Caki2 (cell line): ENCODE measurements around the gene NLGN3. TPM values are rescaled to one million over a fixed set of nuclear protein-coding genes. Genes with fewer than 3 reads are reported as not detected.
A peak's percentile ranks its signal among the peaks of the same experiment; 100 is the strongest.

Source experiments
- DNase-seq: peaks from one replicate; pipeline ENCODE4 v3.0.0-alpha.2; 2015; ENCODE audit warnings: low read depth
- in situ Hi-C: cut with HindIII; loops from 2 replicates; pipeline ENCODE4 v1.10.0; 2016; ENCODE audit warnings: low sequenced_read_pairs, low pct_unique_long_range_greater_than_20kb, mixed read lengths
- total RNA-seq: library from RNA; depleted of rRNA; stranded (reverse); fragments of >200 nt; shearing (Covaris generic); gene quantifications from 2 replicates; pipeline ENCODE4 v1.2.3, GENCODE V29; 2014; ENCODE audit warnings: low replicate concordance

The NLGN3 gene
- total RNA-seq, 1 experiment from 2014 or later = 0.20 TPM

DNA sequence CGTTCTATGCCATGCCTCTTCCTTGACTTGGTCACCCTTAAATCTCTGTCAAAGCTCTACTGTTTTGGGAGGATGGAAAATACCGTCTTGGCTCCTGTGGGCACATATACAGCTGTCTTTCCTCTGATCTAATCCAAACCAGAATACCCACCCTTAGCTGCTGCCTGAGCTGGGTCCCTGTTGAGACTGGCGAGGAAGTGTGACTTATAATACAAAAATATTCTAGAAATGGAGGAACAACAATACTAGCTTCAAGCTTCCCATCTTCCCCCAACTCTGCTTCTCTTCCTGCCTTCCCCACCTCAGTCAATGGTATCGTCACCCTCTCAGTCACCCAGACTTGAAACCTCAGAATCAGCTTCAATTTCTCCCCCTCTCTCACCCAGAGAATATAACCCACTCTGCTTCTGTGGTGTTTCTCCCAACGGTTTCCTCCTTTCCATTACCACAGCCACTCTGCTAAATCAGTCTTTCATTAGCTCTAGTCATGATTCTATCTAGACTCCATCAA, 32.7 kb upstream of the NLGN3 start:
- no peak for DNase-seq
- in situ Hi-C loops = no loop called here

DNA sequence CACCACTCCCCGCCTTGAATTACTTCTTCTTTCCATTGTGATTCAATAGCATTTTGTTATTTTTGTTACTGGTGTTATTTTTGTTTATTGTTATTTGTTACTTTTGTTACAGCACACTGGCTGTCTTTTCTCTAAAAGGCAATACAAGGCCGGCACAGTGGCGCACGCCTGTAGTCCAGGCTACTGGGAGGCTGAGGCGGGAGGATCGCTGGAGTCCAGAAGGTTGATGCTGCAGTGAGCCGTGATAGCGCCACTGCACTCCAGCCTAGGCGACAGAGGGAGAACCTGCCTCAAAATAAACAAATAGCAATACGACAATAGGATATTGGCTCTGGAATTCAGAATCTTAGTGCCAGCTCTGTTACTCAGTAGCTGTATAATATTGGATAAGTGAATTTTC, 27.3 kb upstream of the NLGN3 start:
- DNase-seq = no peak
- in situ Hi-C loops = no loop called here

DNA sequence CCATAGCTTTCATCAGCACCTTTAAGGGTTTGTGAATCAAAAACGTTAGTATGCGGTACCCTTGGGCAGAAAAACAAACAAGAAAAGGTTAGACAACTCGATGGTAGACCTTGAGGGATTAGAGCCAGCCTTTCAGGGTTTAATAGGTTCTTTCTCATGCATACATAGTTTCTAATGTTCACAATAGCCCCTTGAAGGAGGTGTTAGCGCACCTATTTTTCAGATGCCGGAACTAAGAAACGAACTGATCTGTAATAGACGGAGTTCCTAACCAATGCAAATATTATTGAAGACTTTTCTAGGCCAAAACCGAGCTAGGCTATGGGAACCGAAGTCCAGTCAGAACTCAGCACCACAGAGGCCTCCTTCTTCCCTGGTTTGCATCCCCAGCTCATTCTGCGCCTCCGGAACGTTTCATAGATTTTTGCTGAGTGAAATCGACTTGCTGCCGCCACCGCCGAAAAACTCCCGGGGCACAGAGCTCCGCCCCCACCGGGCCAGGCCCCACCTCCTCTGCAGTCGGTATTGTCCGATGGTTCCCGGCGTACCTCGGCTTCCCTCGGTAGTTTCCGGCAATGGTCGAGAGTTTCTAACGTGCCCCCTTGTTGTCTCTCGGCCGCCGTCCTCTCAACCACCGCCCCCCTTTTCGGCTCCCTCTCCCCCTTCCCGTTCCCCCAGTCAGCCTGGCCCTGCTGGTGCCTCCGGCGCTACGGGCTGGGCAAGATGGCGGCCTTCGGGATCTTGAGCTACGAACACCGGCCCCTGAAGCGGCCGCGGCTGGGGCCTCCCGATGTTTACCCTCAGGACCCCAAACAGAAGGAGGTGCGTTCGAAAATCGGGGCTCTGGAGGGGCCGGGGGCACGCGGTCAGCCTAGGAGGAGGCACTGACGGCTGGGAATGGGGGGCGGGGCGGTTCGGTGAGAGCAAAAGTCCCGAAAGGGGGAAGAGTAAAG, 26.3 kb upstream of the NLGN3 start, which contains the start of gene MED12:
Gene MED12, plus strand, starts transcription at position 565 of the 953 bp plus-strand sequence. Its CDS starts 159 bp downstream, at position 724.
- in situ Hi-C loops = no loop called here
- DNase-seq = peak; percentile 45

DNA sequence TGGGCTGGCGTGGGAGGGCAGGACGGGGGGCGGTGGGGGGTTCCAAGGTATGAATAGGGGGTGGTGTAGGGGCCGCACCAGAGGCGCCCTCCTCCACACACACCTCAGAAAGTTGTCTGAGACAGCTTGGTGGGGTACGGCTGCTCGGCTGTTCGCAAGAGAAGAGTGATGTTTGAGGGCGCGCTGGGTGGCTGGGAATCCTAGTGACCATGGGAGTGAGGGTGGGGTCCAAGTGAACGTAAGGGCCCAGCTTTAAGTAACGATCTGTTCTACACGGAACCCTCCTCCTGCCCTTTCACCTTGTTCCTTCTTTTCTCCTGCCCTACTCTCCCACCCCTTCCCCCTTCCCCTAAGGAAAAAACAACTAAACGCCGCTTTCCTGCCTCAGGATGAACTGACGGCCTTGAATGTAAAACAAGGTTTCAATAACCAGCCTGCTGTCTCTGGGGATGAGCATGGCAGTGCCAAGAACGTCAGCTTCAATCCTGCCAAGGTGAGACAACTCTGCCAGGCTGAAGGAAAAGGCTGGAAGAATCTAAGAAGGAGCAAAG, 25.6 kb upstream of the NLGN3 start:
- in situ Hi-C loops = no loop called here

DNA sequence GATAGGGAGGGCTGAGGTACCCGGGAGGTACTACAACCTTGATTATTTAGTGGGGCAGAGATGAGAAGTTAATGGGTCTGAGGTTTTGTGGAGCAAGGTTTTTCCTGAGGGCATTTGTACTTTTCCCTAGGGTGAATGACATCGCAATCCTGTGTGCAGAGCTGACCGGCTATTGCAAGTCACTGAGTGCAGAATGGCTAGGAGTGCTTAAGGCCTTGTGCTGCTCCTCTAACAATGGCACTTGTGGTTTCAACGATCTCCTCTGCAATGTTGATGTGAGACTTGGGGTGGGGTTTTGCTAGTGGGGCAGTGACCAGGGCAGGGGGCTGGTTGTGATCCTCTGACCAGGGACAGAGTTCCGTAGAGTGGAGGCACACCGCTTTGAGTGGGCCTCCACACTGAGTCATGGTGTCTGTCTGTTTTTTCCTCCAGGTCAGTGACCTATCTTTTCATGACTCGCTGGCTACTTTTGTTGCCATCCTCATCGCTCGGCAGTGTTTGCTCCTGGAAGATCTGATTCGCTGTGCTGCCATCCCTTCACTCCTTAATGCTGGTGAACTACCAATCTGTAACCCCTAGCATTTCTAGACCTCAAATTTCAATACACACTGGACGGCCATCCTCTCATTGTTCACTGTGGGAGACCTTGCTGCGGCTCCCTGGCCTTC, 16.3 kb upstream of the NLGN3 start:
- in situ Hi-C loops = no loop called here
- peak; percentile 45 for DNase-seq

More for the DNA sequence above, 25.6 kb upstream of the NLGN3 start:
- DNase-seq = no peak

DNA sequence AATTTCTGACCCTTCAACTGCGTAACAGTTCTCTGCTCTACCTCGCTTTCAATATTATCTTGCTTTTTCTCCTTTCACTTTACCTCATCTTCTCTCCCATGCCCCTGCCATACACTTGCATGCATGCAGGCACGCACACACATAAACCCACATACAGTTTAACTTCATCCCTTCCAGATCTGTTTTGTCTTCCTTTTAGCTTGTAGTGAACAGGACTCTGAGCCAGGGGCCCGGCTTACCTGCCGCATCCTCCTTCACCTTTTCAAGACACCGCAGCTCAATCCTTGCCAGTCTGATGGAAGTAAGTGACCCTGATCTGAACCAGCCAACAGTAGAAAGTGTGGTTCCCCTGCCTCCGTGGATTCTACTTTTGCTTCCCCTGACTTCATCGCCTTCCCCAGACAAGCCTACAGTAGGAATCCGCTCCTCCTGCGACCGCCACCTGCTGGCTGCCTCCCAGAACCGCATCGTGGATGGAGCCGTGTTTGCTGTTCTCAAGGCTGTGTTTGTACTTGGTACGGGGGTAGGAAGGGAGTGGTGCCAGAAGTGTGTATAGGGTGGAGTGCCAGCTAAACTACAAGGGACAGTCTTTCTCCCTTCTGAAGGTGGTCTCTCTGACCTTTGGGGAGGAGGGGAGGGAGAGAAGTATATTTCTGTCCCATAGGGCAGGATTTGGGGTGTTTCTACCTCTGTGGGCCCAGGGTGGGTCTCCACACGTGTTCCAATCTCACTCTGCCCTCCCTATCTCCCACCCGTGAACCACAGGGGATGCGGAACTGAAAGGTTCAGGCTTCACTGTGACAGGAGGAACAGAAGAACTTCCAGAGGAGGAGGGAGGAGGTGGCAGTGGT, 15.5 kb upstream of the NLGN3 start:
- peak; percentile 23 for DNase-seq
- in situ Hi-C loops = no loop called here

DNA sequence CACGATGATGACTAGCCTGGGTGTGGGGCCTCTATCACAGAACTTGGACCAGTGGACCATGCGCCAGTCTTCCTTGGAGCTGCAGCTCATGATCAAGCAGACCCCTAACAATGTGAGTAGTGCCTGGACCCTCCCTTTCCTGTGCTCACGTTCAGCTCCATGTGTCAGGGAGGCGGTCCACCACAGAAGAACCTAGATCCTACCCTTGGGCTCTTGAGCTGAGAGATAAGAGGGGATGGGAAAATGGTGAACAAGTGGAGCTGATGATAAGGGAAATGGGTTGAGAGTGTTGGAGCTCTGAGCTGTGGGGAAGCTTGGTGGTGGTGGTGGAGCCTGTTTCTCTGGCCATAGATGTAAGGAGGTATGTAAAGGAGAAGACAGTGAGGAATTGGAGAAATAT, 13.1 kb upstream of the NLGN3 start:
- no peak for DNase-seq
- in situ Hi-C loops = no loop called here

DNA sequence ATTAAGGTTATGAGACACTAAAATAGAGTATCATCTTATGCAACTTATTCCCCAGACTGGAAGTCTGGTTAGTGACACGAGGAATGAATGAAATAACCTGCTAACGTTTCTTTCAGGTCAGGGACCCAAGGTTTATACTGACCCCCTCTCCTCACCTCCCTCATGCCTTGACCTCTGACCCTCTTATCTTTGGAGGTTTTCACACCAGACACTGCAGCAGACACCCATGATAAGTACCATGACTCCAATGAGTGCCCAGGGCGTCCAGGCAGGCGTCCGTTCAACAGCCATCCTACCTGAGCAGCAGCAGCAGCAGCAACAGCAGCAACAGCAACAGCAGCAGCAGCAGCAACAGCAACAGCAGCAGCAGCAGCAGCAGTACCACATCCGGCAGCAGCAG, 4.2 kb upstream of the NLGN3 start:
- DNase-seq = no peak
- in situ Hi-C loops = no loop called here

DNA sequence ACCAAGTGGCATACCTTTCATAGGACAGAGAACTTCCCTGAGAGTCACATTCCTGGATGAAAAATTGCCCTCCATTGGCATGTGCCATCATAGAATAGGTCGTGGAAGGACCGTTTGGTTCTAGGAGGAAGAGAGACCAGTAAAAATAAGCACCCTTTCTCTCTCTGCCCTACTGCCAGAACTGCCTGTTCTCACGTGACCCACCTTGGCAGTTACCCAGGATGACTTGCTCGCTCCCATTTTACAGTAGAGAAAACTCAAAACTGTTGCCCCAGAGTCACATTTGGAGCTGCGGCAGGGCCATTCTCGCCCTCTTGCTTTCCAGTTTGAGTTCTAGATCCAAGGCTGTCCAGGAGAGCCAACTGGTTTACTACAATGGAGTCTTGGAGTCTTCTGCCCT, 1.1 kb upstream of the NLGN3 start:
- in situ Hi-C loops = no loop called here
- no peak for DNase-seq

DNA sequence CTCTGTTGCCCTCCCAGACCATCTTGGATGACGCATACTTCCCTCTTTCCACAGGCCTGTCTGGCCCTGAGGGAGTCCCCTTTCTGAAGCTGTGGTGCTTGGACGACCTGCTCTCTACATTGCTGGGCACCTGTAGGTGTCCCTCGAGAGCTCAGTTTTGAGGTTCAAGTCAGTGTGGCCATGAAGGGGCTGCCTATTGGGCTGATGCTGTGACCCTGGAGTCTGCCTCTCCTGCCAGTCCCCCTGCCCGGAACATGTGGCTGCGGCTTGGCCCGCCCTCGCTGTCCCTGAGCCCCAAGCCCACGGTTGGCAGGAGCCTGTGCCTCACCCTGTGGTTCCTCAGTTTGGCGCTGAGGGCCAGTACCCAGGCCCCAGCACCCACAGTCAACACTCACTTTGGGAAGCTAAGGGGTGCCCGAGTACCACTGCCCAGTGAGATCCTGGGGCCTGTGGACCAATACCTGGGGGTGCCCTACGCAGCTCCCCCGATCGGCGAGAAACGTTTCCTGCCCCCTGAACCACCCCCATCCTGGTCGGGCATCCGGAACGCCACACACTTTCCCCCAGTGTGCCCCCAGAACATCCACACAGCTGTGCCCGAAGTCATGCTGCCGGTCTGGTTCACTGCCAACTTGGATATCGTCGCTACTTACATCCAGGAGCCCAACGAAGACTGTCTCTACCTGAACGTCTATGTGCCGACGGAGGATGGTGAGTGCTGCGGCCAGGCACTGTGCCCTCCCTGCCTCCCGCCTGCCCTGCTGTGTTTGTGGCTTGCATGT, 3.0 kb downstream of the NLGN3 start:
- in situ Hi-C loops = no loop called here
- DNase-seq = no peak

DNA sequence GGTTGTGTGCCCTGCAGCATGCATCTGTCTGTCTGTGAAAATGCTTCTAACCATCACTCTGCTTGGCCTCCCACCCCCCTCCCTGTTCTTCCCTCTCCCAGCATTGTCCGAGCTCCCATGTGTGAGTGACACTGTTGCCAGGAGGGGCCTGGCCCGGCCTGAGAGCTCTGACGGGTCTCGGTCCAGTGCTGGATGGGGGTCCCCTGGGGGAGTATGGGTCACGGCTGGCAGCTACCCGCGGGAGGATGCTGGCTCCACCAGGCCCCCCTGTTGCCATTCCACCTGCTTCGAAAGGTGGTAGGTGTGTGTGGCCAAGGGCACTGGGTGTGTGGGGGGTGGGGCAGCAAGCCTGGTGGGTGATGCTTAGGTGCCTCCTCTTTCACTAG, 3.6 kb downstream of the NLGN3 start:
- DNase-seq = no peak
- in situ Hi-C loops = no loop called here

DNA sequence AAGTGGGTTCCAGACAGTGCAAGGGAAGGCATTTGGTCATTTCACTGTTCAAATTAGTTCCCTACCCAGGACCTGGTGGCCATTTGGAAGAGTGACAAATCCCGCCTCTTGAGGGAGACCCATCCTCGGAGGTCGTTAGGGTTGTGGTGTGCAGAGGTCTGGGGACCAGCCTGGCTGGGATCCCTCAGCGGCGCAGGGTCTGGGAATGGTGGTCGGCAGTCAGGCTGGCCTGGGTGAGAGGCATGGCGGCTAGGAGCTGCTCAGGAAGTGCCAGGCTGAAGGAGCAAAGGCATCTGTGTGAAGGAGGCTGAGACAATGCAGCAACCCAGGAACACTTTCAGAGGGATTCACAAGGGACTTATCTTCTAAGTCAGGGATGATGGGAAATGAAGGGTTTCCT, 6.7 kb downstream of the NLGN3 start:
- no peak for DNase-seq
- in situ Hi-C loops = no loop called here

DNA sequence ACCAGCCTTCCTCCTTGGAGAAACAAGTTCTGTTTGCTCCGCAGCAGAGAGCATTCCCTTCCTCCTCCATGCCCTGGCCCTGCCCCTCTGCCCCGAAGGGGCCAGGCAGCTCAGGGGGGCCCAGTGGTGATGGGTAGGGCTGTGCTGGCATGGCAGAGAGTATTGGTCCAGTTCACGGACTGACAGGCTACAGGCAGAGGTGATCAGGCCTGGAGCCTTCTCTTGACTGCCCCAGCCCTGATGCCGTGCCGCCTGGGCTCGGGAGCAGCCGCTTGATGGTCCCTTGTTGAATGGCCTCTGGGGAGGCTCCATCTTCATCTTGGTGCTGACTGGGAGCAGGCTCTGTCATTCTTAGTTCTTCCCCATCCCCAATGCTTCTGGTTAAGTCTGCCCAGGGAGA, 9.6 kb downstream of the NLGN3 start:
- in situ Hi-C loops = no loop called here
- no peak for DNase-seq

DNA sequence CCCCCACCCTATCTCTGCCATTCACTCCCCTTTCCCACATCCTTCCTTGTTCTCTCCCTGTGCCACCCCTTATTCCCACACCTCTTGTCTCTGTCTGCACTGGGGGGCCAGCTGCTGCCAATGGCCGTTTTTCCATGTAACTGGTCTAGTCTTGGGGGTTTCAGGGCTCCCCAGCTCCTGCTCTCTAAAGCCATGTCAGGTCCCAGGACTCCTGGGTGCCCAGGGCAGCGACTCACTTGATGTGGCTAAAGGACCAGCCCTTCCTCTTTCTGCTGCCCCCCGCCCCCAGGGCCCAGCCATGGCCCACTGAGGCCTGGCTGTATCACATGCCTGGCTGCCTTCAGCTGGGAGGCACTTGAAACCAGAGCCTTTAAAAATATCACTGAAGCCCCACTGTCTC, 10.0 kb downstream of the NLGN3 start:
- in situ Hi-C loops = no loop called here
- no peak for DNase-seq

DNA sequence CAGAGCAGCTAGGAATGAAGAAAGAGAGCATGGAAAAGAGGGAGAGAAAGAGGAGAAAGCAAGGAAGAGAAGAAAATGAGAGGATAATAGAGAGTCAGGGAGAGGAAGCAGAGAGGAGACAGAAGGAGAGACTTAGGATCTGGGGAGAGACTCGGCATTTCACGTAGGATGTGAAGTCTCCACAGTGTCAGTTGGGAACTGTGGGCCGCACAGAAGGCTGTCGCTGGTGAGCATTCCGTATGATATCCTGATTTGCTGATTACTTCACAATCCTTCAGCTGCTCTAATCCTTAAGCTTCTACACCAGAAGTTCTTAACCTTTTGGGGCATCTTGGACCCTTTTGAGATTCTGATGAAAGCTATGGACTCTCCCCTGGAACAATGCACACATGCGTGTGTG, 14.0 kb downstream of the NLGN3 start:
- in situ Hi-C loops = no loop called here

DNA sequence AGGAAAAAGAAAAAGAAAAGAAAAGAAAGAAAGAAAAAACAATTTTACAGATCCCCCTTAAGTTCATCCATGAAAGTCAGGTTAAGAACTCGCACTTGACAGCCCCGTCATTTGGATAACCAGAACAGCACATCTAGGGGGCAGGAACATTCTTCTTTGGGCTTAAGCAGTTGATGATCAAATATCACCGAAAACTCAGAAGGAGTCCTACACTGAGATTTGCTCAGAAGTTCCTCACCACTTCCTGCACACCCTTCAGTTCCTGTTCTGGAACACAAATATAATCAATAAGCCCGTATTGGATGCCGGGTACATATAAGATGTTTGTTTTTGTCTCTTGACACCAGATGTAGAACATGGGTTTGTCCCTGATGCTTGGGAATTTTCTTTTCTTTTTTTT, 14.7 kb downstream of the NLGN3 start:
- in situ Hi-C loops = no loop called here
- DNase-seq = no peak

More for the DNA sequence above, 14.0 kb downstream of the NLGN3 start:
- DNase-seq = no peak

DNA sequence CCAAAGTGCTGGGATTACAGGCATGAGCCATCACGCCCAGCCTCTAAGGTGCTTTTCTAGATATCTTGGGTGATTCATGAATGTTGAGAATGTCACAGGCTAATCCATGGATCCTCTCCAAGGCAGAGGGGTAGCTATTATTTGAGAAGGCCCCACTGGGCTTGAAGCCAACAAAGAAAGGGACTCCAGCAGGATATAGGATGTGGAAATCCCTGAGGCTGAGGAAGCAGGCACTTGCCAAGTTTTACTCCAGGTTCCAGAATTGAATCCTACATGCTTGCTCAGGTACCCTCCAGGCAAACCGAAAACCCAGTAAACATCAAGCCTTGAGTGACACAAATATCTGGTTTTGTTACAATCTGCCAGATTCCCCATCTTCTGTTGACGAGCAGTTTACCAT, 15.8 kb downstream of the NLGN3 start:
- in situ Hi-C loops = no loop called here
- DNase-seq = no peak
